ELF-1 (cell line): ENCODE results near the gene ESR2.
"Not testable (repeated sequence)": the region's sequence is repeated elsewhere in the genome, so short reads cannot be mapped to it uniquely, and the experiment has no call there.

Experiments used
- DNase-seq: peaks from one replicate; pipeline ENCODE4 v3.0.0-alpha.2; 2016; ENCODE audit warnings: low read depth, low spot score

Gene ESR2

GRCh38 chr14:64221391-64222003 lies 72.7 kb downstream of the ESR2 start:
- DNase-seq, result no peak

- no peak for DNase-seq
Observed at GRCh38 chr14:64220466-64220865, 73.7 kb downstream of the ESR2 start.

GRCh38 chr14:64220056-64220455 lies 74.1 kb downstream of the ESR2 start:
- DNase-seq, result no peak

GRCh38 chr14:64218344-64219240 lies 75.6 kb downstream of the ESR2 start:
- DNase-seq, result no peak

- DNase-seq, result no peak
Observed at GRCh38 chr14:64217834-64218233, 76.3 kb downstream of the ESR2 start.

- DNase-seq, result no peak
Observed at GRCh38 chr14:64217308-64217707, 76.9 kb downstream of the ESR2 start.

GRCh38 chr14:64215978-64216377 lies 78.2 kb downstream of the ESR2 start:
- DNase-seq, result no peak

GRCh38 chr14:64215274-64215673 lies 78.9 kb downstream of the ESR2 start:
- DNase-seq, result no peak

GRCh38 chr14:64213853-64214570 lies 80.2 kb downstream of the ESR2 start:
- no peak for DNase-seq

- no peak for DNase-seq
Observed at GRCh38 chr14:64213086-64213485, 81.1 kb downstream of the ESR2 start.

GRCh38 chr14:64212666-64213065 lies 81.5 kb downstream of the ESR2 start:
- DNase-seq, result no peak

GRCh38 chr14:64210912-64211311 lies 83.3 kb downstream of the ESR2 start:
- DNase-seq, result not testable (repeated sequence)

- no peak for DNase-seq
Observed at GRCh38 chr14:64210216-64210615, 84.0 kb downstream of the ESR2 start.

GRCh38 chr14:64209444-64210131 lies 84.6 kb downstream of the ESR2 start:
- no peak for DNase-seq

- no peak for DNase-seq
Observed at GRCh38 chr14:64208981-64209380, 85.2 kb downstream of the ESR2 start.

GRCh38 chr14:64208261-64208660 lies 85.9 kb downstream of the ESR2 start:
- no peak for DNase-seq

- no peak for DNase-seq
Observed at GRCh38 chr14:64203366-64204006, 90.7 kb downstream of the ESR2 start.

GRCh38 chr14:64202716-64203115 lies 91.5 kb downstream of the ESR2 start:
- DNase-seq, result no peak

- no peak for DNase-seq
Observed at GRCh38 chr14:64201921-64202545, 92.1 kb downstream of the ESR2 start.

- peak; percentile 23 for DNase-seq
Observed at GRCh38 chr14:64201296-64201695, 92.9 kb downstream of the ESR2 start.

GRCh38 chr14:64200170-64200569 lies 94.0 kb downstream of the ESR2 start:
- peak; percentile 41 for DNase-seq
